Mesenchymal stem cell (in vitro differentiated cells and primary cell): ENCODE data around the gene COL4A1.

ENCODE experiments used
- DNase-seq: peaks from one replicate; pipeline ENCODE4 v3.0.0-alpha.2; 2013
- H2AFZ ChIP-seq: one replicate; pipeline ENCODE4 v1.6.1; 2013; ENCODE audit warnings: low read depth, mild to moderate bottlenecking, control low read depth, inconsistent platforms, low read length, moderate library complexity
- H2AK5ac ChIP-seq: 2 replicates; pipeline ENCODE4 v1.6.1; 2013; ENCODE audit warnings: low read length, moderate library complexity, mild to moderate bottlenecking, inconsistent platforms; ENCODE audit not compliant: severe bottlenecking
- H2BK120ac ChIP-seq: one replicate; pipeline ENCODE4 v1.6.1; 2013; ENCODE audit warnings: low read depth, mild to moderate bottlenecking, inconsistent platforms, low read length, moderate library complexity
- H2BK12ac ChIP-seq, 2 experiments: one replicate each; pipeline ENCODE4 v1.6.1; 2013; ENCODE audit warnings: inconsistent platforms in 2 of 2, low read length in 2 of 2, mild to moderate bottlenecking in 2 of 2, moderate library complexity in 2 of 2, control low read depth in 1 of 2
- H2BK15ac ChIP-seq: one replicate; pipeline ENCODE4 v1.6.1; 2013; ENCODE audit warnings: mild to moderate bottlenecking, low read depth, inconsistent platforms; ENCODE audit not compliant: poor library complexity, severe bottlenecking
- H2BK5ac ChIP-seq: 2 replicates; pipeline ENCODE4 v1.6.1; 2013; ENCODE audit warnings: low read depth, mild to moderate bottlenecking, low read length, control low read depth, inconsistent platforms; ENCODE audit not compliant: poor library complexity, severe bottlenecking
- H3K14ac ChIP-seq, 2 experiments: one replicate each; pipeline ENCODE4 v1.6.1; 2013; ENCODE audit warnings: inconsistent platforms in 2 of 2, low read length in 2 of 2, control low read depth in 1 of 2, mild to moderate bottlenecking in 1 of 2, moderate library complexity in 1 of 2
- H3K18ac ChIP-seq, 2 experiments: one replicate each; pipeline ENCODE4 v1.6.1; 2013; ENCODE audit warnings: inconsistent platforms in 2 of 2, low read length in 2 of 2, control low read depth in 1 of 2, low read depth in 1 of 2, mild to moderate bottlenecking in 1 of 2
- H3K23ac ChIP-seq, 2 experiments: one replicate each; pipeline ENCODE4 v1.6.1; 2013; ENCODE audit warnings: inconsistent platforms in 2 of 2, low read length in 2 of 2, mild to moderate bottlenecking in 2 of 2, moderate library complexity in 2 of 2, control low read depth in 1 of 2
- H3K27ac ChIP-seq: 2 replicates; pipeline ENCODE4 v1.5.1; 2013; ENCODE audit warnings: mild to moderate bottlenecking, moderate library complexity, low read length, control low read depth, inconsistent platforms; ENCODE audit not compliant: poor library complexity, severe bottlenecking
- H3K27me3 ChIP-seq, 2 experiments: 2 replicates each; pipeline versions ENCODE4 v1.6.1 to v1.7.0; 2013; ENCODE audit warnings: low read length in 2 of 2, mild to moderate bottlenecking in 2 of 2, moderate library complexity in 2 of 2, control low read depth in 1 of 2, inconsistent platforms in 1 of 2; ENCODE audit not compliant: control insufficient read depth in 1 of 2, insufficient read depth in 1 of 2
- H3K36me3 ChIP-seq, 2 experiments: 2 replicates each; pipeline versions ENCODE4 v1.6.1 to v1.7.0; 2013; ENCODE audit warnings: low read length in 2 of 2, control low read depth in 1 of 2, inconsistent platforms in 1 of 2, low read depth in 1 of 2, mild to moderate bottlenecking in 1 of 2; ENCODE audit not compliant: insufficient read depth in 2 of 2, control insufficient read depth in 1 of 2
- H3K4ac ChIP-seq, 2 experiments: one replicate each; pipeline ENCODE4 v1.6.1; 2013; ENCODE audit warnings: inconsistent platforms in 2 of 2, low read length in 2 of 2, mild to moderate bottlenecking in 2 of 2, moderate library complexity in 2 of 2, control low read depth in 1 of 2, low read depth in 1 of 2
- H3K4me1 ChIP-seq: 2 replicates; pipeline ENCODE4 v1.6.1; 2013; ENCODE audit warnings: low read depth, low read length, control low read depth; ENCODE audit not compliant: control insufficient read depth, insufficient read depth
- H3K4me2 ChIP-seq: 2 replicates; pipeline ENCODE4 v1.6.1; 2013; ENCODE audit warnings: low read length, mild to moderate bottlenecking, inconsistent platforms; ENCODE audit not compliant: poor library complexity, severe bottlenecking
- H3K4me3 ChIP-seq, 2 experiments: 2 replicates each; pipeline versions ENCODE4 v1.5.1 to v1.7.0; 2013; ENCODE audit warnings: low read length in 2 of 2, mild to moderate bottlenecking in 2 of 2, control low read depth in 1 of 2, low read depth in 1 of 2; ENCODE audit not compliant: insufficient read depth in 1 of 2
- H3K79me1 ChIP-seq: replicated peaks from 2 replicates; pipeline ENCODE4 v1.6.1; 2013; ENCODE audit warnings: mild to moderate bottlenecking, control low read depth, low read length, inconsistent platforms; ENCODE audit not compliant: poor library complexity, severe bottlenecking
- H3K9ac ChIP-seq: 2 replicates; pipeline ENCODE4 v1.7.0; 2013; ENCODE audit warnings: mild to moderate bottlenecking, low read length, moderate library complexity
- H3K9me3 ChIP-seq: 2 replicates; pipeline ENCODE4 v1.7.0; 2013; ENCODE audit warnings: mild to moderate bottlenecking, low read length; ENCODE audit not compliant: control insufficient read depth
- H4K8ac ChIP-seq: one replicate; pipeline ENCODE4 v1.6.1; 2013; ENCODE audit warnings: inconsistent platforms, mild to moderate bottlenecking, low read length, moderate library complexity
- H4K91ac ChIP-seq: one replicate; pipeline ENCODE4 v1.6.1; 2013; ENCODE audit warnings: mild to moderate bottlenecking, low read length, inconsistent platforms
- WGBS: methylation state at CpG from one replicate; pipeline ENCODE4 v1.1.7; 2013; ENCODE audit warnings: mixed read lengths; 5-methylcytosine and 5-hydroxymethylcytosine counted together

The COL4A1 gene

GRCh38 chr13:110317496-110318195 lies 10.7 kb upstream of the COL4A1 start:
- H2BK12ac ChIP-seq, result no peak overlapping the region
- no peak overlapping the region for H3K9ac ChIP-seq
- no peak overlapping the region for H3K4ac ChIP-seq
- H2BK15ac ChIP-seq, result no peak overlapping the region
- no peak overlapping the region for H2BK5ac ChIP-seq
- no peak for DNase-seq
- H3K79me1 ChIP-seq, result peaks cover 4% of the 10 kb centered on the region
- H3K36me3 ChIP-seq, result peaks cover 6 to 52% of the 10 kb centered on the region in 2 experiments
- no peaks in the 10 kb centered on the region for H3K27me3 ChIP-seq
- H2BK120ac ChIP-seq, result no peak overlapping the region
- H3K23ac ChIP-seq, result peak overlapping the region in 1 of 2 experiments; percentile 17
- no peak overlapping the region for H4K91ac ChIP-seq
- H3K4me2 ChIP-seq, result no peak overlapping the region
- H2AFZ ChIP-seq, result no peak overlapping the region
- WGBS, result 98% methylated on average over 13 of the region's 13 CpGs
- peak overlapping the region in 1 of 2 experiments; percentile 46 for H3K18ac ChIP-seq
- H3K14ac ChIP-seq, result no peak overlapping the region
- H3K27ac ChIP-seq, result no peak overlapping the region
- H3K4me3 ChIP-seq, result no peak overlapping the region
- H2AK5ac ChIP-seq, result peak overlapping the region; percentile 21
- H4K8ac ChIP-seq, result no peak overlapping the region
- peaks cover 32% of the 10 kb centered on the region for H3K4me1 ChIP-seq
- no peaks in the 10 kb centered on the region for H3K9me3 ChIP-seq

- Histone ChIP-seq H3K79me1 (peaks cover 4% of the 10 kb centered on the region), H3K36me3 (peaks cover 6 to 47% of the 10 kb centered on the region in 2 experiments), H3K4me2 (no peak overlapping the region), H3K14ac (peak overlapping the region in 1 of 2 experiments; percentile 61), H3K4ac (no peak overlapping the region), H3K23ac (peak overlapping the region in 1 of 2 experiments; percentile 17), H3K9ac (no peak overlapping the region), H4K8ac (peak overlapping the region; percentile 73), H2BK12ac (peak overlapping the region in 1 of 2 experiments; percentile 10), H3K27ac (no peak overlapping the region), H2AK5ac (no peak overlapping the region), H2AFZ (no peak overlapping the region), H3K4me3 (no peak overlapping the region), H2BK5ac (no peak overlapping the region), H4K91ac (peak overlapping the region; percentile 62), H3K4me1 (peaks cover 29% of the 10 kb centered on the region), H2BK120ac (no peak overlapping the region), H2BK15ac (no peak overlapping the region), H3K27me3 (no peaks in the 10 kb centered on the region), H3K9me3 (no peaks in the 10 kb centered on the region), H3K18ac (peak overlapping the region in 1 of 2 experiments; percentile 46)
- 98% methylated on average over 5 of the region's 5 CpGs for whole genome bisulfite sequencing
- no peak for DNase-seq
Observed at GRCh38 chr13:110317093-110317492, 10.1 kb upstream of the COL4A1 start.

GRCh38 chr13:110316196-110316595 lies 9.2 kb upstream of the COL4A1 start:
- Histone ChIP-seq H3K4ac (no peak overlapping the region), H3K18ac (no peak overlapping the region), H2AK5ac (no peak overlapping the region), H4K91ac (no peak overlapping the region), H3K36me3 (peaks cover 9 to 54% of the 10 kb centered on the region in 2 experiments), H3K14ac (no peak overlapping the region), H3K79me1 (peaks cover 7% of the 10 kb centered on the region), H2BK15ac (no peak overlapping the region), H2BK5ac (no peak overlapping the region), H3K27ac (no peak overlapping the region), H2BK12ac (no peak overlapping the region), H3K4me1 (peaks cover 37% of the 10 kb centered on the region), H3K23ac (peak overlapping the region in 1 of 2 experiments; percentile 34), H3K4me3 (no peak overlapping the region), H2BK120ac (no peak overlapping the region), H4K8ac (no peak overlapping the region), H3K27me3 (no peaks in the 10 kb centered on the region), H3K4me2 (no peak overlapping the region), H3K9ac (no peak overlapping the region), H3K9me3 (no peaks in the 10 kb centered on the region), H2AFZ (no peak overlapping the region)
- WGBS, result 94% methylated on average over 10 of the region's 10 CpGs
- no peak for DNase-seq

GRCh38 chr13:110314516-110315245 lies 7.7 kb upstream of the COL4A1 start:
- Histone ChIP-seq H2BK5ac (no peak overlapping the region), H3K14ac (no peak overlapping the region), H3K18ac (peak overlapping the region in 1 of 2 experiments; percentile 29), H3K36me3 (peaks cover 15 to 66% of the 10 kb centered on the region in 2 experiments), H3K9ac (no peak overlapping the region), H3K27ac (no peak overlapping the region), H4K91ac (peak overlapping the region; percentile 2), H2BK120ac (peak overlapping the region; percentile 43), H2BK12ac (no peak overlapping the region), H3K4me2 (no peak overlapping the region), H3K4me1 (peaks cover 41% of the 10 kb centered on the region), H3K4ac (no peak overlapping the region), H2AK5ac (no peak overlapping the region), H3K27me3 (no peaks in the 10 kb centered on the region), H4K8ac (no peak overlapping the region), H3K79me1 (peaks cover 7% of the 10 kb centered on the region), H2AFZ (no peak overlapping the region), H3K23ac (no peak overlapping the region), H2BK15ac (peak overlapping the region; percentile 29), H3K4me3 (no peak overlapping the region), H3K9me3 (no peaks in the 10 kb centered on the region)
- DNase-seq, result no peak
- 94% methylated on average over 18 of the region's 18 CpGs for WGBS
